GM23338 (cell line): ENCODE data around the gene BIRC5.

ENCODE experiments used
- CTCF ChIP-seq, 2 experiments: fragments of 200-600 bp in 1 of 2; sonication (generic) in 1 of 2; conservative IDR thresholded peaks; 2 replicates each; pipeline versions ENCODE4 v1.5.1 to v1.6.1; 2016 to 2017; ENCODE audit warnings: antibody characterized with exemption in 2 of 2, low read depth in 2 of 2, mild to moderate bottlenecking in 2 of 2, moderate library complexity in 1 of 2
- EZH2phosphoT487 ChIP-seq: fragments of 200-600 bp; sonication (generic); IDR thresholded peaks from one replicate; pipeline ENCODE4 v1.8.1; 2018; ENCODE audit warnings: antibody characterized with exemption; ENCODE audit not compliant: unreplicated experiment

DNA sequence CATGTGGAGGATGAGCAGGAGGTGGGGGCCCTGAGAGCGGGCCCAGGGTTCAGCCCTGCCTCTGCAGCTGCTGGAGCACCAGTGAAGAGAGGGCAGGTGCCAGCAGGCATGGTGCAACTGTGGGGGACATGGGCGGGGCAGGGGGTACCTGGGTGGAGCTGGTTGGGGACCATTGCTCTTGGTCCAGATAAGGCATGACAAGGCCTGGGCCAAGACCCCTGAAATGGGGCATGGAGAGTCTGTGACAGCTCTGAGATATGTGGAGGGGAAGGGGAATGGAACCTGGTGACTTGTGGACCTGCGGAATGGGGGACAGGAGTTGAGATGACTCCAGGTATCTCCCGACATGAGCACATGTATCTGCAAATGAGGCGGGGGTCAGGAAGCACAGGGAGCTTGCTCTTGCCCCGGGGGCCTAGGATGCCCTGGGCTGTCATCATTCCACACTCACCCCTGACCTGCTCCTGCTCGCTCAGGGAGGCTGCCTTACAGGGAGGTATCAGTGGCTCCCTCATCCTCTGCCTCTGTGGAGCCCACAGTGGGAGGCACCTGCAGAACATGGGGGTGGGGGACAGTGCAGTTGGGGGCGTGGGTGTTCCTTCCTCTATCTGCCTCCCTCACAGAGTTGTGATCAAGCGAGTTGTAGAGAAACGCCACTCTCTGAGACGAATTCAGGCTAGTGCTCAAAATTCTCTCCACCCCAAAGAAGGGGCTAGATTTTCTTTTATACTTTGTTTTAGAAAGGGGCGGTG lies 57.5 kb downstream of the BIRC5 start:
- TF ChIP-seq CTCF (conservative IDR thresholded peaks at IDR 0.05; ENCODE audit: low read depth in 2 of 2) (no peak), EZH2phosphoT487 (no peak)
